Lung (tissue), 12 donors: ENCODE measurements around the gene NEAT1. TPM values are rescaled to one million over a fixed set of nuclear protein-coding genes. Genes with fewer than 3 reads are reported as not detected.

Experiments used
- ATAC-seq: fragments of 200-7000 bp; cut with Tn5 transposase; one replicate; pipeline ENCODE4 v1.9.1; 2020; ENCODE audit warnings: moderate number of reproducible peaks; ENCODE audit not compliant: insufficient read depth, low FRiP score
- DNase-seq, 3 donors: peaks; one replicate each; pipeline ENCODE4 v3.0.0-alpha.2; 2013 to 2017
- H3K27ac ChIP-seq, 2 donors: one replicate each; pipeline ENCODE4 v1.5.1; 2013; ENCODE audit warnings: mild to moderate bottlenecking in 2 of 2, moderate library complexity in 2 of 2, control low read depth in 1 of 2, inconsistent platforms in 1 of 2, low read depth in 1 of 2, low read length in 1 of 2
- H3K27me3 ChIP-seq, 3 donors: one replicate each; pipeline ENCODE4 v1.5.1; 2013; ENCODE audit warnings: low read length in 2 of 3; ENCODE audit not compliant: control insufficient read depth in 3 of 3, insufficient read depth in 3 of 3
- H3K36me3 ChIP-seq, 4 donors: one replicate each; pipeline ENCODE4 v1.5.1; 2013; ENCODE audit warnings: low read length in 4 of 4, mild to moderate bottlenecking in 1 of 4, moderate library complexity in 1 of 4; ENCODE audit not compliant: control insufficient read depth in 4 of 4, insufficient read depth in 4 of 4
- H3K4me1 ChIP-seq, 5 donors: one replicate each; pipeline ENCODE4 v1.5.1; 2013; ENCODE audit warnings: low read length in 5 of 5, mild to moderate bottlenecking in 2 of 5, moderate library complexity in 1 of 5; ENCODE audit not compliant: control insufficient read depth in 5 of 5, insufficient read depth in 5 of 5
- H3K4me3 ChIP-seq: one replicate; pipeline ENCODE4 v1.5.1; 2013; ENCODE audit warnings: mild to moderate bottlenecking, control low read depth, moderate library complexity
- H3K9ac ChIP-seq, 2 donors: one replicate each; pipeline ENCODE4 v1.5.1; 2013; ENCODE audit warnings: low read length in 2 of 2, control low read depth in 1 of 2; ENCODE audit not compliant: insufficient read depth in 1 of 2
- H3K9me3 ChIP-seq, 4 donors: one replicate each; pipeline ENCODE4 v1.5.1; 2013; ENCODE audit warnings: low read length in 3 of 4, mild to moderate bottlenecking in 1 of 4, moderate library complexity in 1 of 4; ENCODE audit not compliant: control insufficient read depth in 4 of 4, insufficient read depth in 3 of 4
- CTCF ChIP-seq: IDR thresholded peaks from 2 replicates; pipeline ENCODE4 v1.5.1; 2012; ENCODE audit warnings: mild to moderate bottlenecking; ENCODE audit errors: control extremely low read depth, extremely low read depth
- WGBS, 2 donors: extraction: QIAGEN DNeasy Blood & Tissue Kit; methylation state at CpG; one replicate each; pipeline ENCODE4 v1.1.7; 2013; 5-methylcytosine and 5-hydroxymethylcytosine counted together
- polyA plus RNA-seq, 2 donors: library from polyadenylated mRNA; stranded (reverse); fragments of 200-250 nt; gene quantifications; one replicate each; pipeline ENCODE4 v1.2.1, GENCODE V29; 2013
- total RNA-seq, 2 donors: library from RNA; depleted of rRNA in 1 of 2; stranded (reverse); fragments of >200 nt in 1 of 2; gene quantifications; one replicate each; pipeline ENCODE4 v1.2.1, GENCODE V29; 2014 to 2021
- donor health status: control.
- donor health status: control.
- donor health status: Bipolar disorder and iron deficiency.
- donor health status: healthy.
- donor health status: DM: yes; HTN: yes; CAD: no.

The NEAT1 gene
- total and polyA plus RNA-seq, 4 donors = 481 to 1,176 (median 715) TPM

- H3K9ac ChIP-seq = no peak overlapping the region
These were observed 59.8 kb downstream of the NEAT1 start for GRCh38 chr11:65482306-65482850.

GRCh38 chr11:65485920-65486219 is 63.3 kb downstream of the NEAT1 start:
- Histone ChIP-seq H3K9ac (no peak overlapping the region), H3K27ac (peak overlapping the region; percentile 51 to 56)
- 80 to 85% methylated on average over 5 of the region's 5 CpGs for WGBS, 2 donors

More at GRCh38 chr11:65482306-65482850, 59.8 kb downstream of the NEAT1 start:
- Histone ChIP-seq H3K36me3 (no peaks in the 10 kb centered on the region), H3K4me1 (peaks cover 6 to 34% (median 18%) of the 10 kb centered on the region in 5 donors), H3K9me3 (no peaks in the 10 kb centered on the region), H3K27ac (no peak overlapping the region), H3K27me3 (no peaks in the 10 kb centered on the region), H3K4me3 (no peak overlapping the region)
- no peak for TF ChIP-seq CTCF
- ATAC-seq = no peak
- no peak for DNase-seq
- WGBS, 2 donors = 95 to 99% methylated on average over 2 of the region's 2 CpGs

GRCh38 chr11:65486570-65487466 is 64.2 kb downstream of the NEAT1 start:
- no peaks in the 10 kb centered on the region for H3K27me3 ChIP-seq
- no peaks in the 10 kb centered on the region for H3K9me3 ChIP-seq
- H3K27ac ChIP-seq = peak overlapping the region; percentile 95 to 96
- TF ChIP-seq CTCF = no peak
- WGBS, 2 donors = 78 to 88% methylated on average over 10 of the region's 10 CpGs
- DNase-seq (peak in 1 of 3 donors; percentile 23), ATAC-seq (no peak)
- no peak overlapping the region for H3K4me3 ChIP-seq
- H3K4me1 ChIP-seq = peaks cover 33 to 49% (median 40%) of the 10 kb centered on the region in 5 donors
- H3K36me3 ChIP-seq = no peaks in the 10 kb centered on the region
- peak overlapping the region in 1 of 2 donors; percentile 59 for H3K9ac ChIP-seq

More at GRCh38 chr11:65485920-65486219, 63.3 kb downstream of the NEAT1 start:
- DNase-seq (no peak), ATAC-seq (no peak)
- Histone ChIP-seq H3K4me3 (no peak overlapping the region), H3K36me3 (no peaks in the 10 kb centered on the region), H3K9me3 (no peaks in the 10 kb centered on the region), H3K27me3 (no peaks in the 10 kb centered on the region), H3K4me1 (peaks cover 27 to 41% (median 34%) of the 10 kb centered on the region in 5 donors)
- TF ChIP-seq CTCF = no peak
